ENCODE measurements around the gene DCC. TPM values are rescaled to one million over a fixed set of nuclear protein-coding genes. Genes with fewer than 3 reads are reported as not detected.

DCC gene
- total and polyA plus RNA-seq, 2 donors (not counting 1 experiment from before 2014, with no cell fraction given) = 0.14 TPM; not detected in 1

DNA sequence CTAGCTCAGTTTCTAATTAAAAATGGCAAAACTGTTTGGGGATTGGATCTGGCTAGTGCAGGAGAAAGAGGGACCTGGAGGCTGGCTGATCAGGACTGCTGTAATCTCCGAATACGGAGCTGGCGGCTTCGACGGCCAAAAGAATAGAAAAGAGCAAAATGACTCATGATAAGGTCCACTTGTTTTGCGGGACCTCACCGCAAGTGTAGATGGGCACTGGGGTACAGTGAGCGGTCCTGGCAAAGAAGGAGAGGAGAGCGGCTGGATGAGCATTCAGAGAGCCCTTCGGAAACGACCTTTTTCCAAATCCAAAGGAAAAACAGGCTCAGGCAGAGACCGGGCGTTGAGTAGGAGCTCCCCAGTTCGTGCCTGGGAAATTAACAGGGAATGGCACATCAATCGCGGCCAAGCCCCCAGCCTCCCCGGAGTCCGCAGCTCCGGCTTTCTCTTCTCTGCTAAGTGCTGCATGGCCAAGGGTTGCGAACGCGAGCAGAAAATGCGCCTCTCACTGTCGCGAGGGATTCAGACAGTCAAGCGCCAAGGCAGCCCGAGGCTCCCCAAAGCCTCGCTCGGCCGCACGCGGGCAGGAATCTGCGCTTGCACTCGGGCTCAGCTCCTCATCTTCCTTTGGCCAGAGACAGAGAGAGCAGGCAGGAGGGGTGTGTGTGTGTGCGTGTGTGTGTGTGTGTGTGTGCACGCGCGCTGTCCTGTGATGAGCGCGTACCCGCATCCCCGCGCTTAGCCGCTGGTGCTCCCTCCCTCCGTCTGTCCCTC lies 1.8 kb downstream of the DCC start:
- TF ChIP-seq, protein P1, sequence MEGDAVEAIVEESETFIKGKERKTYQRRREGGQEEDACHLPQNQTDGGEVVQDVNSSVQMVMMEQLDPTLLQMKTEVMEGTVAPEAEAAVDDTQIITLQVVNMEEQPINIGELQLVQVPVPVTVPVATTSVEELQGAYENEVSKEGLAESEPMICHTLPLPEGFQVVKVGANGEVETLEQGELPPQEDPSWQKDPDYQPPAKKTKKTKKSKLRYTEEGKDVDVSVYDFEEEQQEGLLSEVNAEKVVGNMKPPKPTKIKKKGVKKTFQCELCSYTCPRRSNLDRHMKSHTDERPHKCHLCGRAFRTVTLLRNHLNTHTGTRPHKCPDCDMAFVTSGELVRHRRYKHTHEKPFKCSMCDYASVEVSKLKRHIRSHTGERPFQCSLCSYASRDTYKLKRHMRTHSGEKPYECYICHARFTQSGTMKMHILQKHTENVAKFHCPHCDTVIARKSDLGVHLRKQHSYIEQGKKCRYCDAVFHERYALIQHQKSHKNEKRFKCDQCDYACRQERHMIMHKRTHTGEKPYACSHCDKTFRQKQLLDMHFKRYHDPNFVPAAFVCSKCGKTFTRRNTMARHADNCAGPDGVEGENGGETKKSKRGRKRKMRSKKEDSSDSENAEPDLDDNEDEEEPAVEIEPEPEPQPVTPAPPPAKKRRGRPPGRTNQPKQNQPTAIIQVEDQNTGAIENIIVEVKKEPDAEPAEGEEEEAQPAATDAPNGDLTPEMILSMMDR (conservative IDR thresholded peaks at IDR 0.05 in 1 of 2, IDR thresholded peaks at IDR 0.05 in 1 of 2; ENCODE audit: low read depth in 1 of 2, low read length in 2 of 2) = no peak
- peak; percentile 40 for TF ChIP-seq EZH2 (IDR thresholded peaks at IDR 0.05; ENCODE audit: low read length, missing control alignments)
- H3K27ac ChIP-seq (ENCODE audit: insufficient read depth, low read length) = no peak overlapping the region
- H3K9me3 ChIP-seq (ENCODE audit: control insufficient read depth, insufficient read depth, low read depth, low read length) = no peaks in the 10 kb centered on the region
- peaks cover 11% of the 10 kb centered on the region for H3K27me3 ChIP-seq (ENCODE audit: control insufficient read depth, insufficient read depth, low read length)
- H3K79me2 ChIP-seq (ENCODE audit: control insufficient read depth, insufficient read depth, low read length) = no peaks in the 10 kb centered on the region
- DNase-seq (ENCODE audit: low read depth in 2 of 2) = peak; percentile 14 to 29
- H3K4me2 ChIP-seq (ENCODE audit: extremely low read depth, insufficient read depth, low read length) = peak overlapping the region; percentile 51
- H3K4me3 ChIP-seq (replicated peaks in 1 of 4; ENCODE audit: control extremely low read depth in 1 of 4, insufficient read depth in 1 of 4, low read depth in 3 of 4, low read length in 4 of 4) = peak overlapping the region; percentile 31 to 61 (median 38)
- no peaks in the 10 kb centered on the region for H3K4me1 ChIP-seq (ENCODE audit: control insufficient read depth, extremely low read depth, insufficient read depth, low read length)
- peak overlapping the region; percentile 41 for H2AFZ ChIP-seq (ENCODE audit: low read length)
- H3K9ac ChIP-seq (ENCODE audit: insufficient read depth, low read length) = no peak overlapping the region
- H4K20me1 ChIP-seq (ENCODE audit: control insufficient read depth, extremely low read depth, insufficient read depth, low read length) = no peaks in the 10 kb centered on the region
- H3K36me3 ChIP-seq (ENCODE audit: control insufficient read depth, insufficient read depth, low read length) = no peaks in the 10 kb centered on the region

- H4K20me1 ChIP-seq (ENCODE audit: control insufficient read depth, extremely low read depth, insufficient read depth, low read length) = no peaks in the 10 kb centered on the region
- no peak overlapping the region for H3K27ac ChIP-seq (ENCODE audit: insufficient read depth, low read length)
- H2AFZ ChIP-seq (ENCODE audit: low read length) = no peak overlapping the region
- TF ChIP-seq, protein P1 (conservative IDR thresholded peaks at IDR 0.05 in 1 of 2, IDR thresholded peaks at IDR 0.05 in 1 of 2; ENCODE audit: low read depth in 1 of 2, low read length in 2 of 2) = no peak
- no peak for TF ChIP-seq EZH2 (IDR thresholded peaks at IDR 0.05; ENCODE audit: low read length, missing control alignments)
- H3K9me3 ChIP-seq (ENCODE audit: control insufficient read depth, insufficient read depth, low read depth, low read length) = no peaks in the 10 kb centered on the region
- H3K9ac ChIP-seq (ENCODE audit: insufficient read depth, low read length) = no peak overlapping the region
- H3K4me2 ChIP-seq (ENCODE audit: extremely low read depth, insufficient read depth, low read length) = no peak overlapping the region
- H3K27me3 ChIP-seq (ENCODE audit: control insufficient read depth, insufficient read depth, low read length) = peaks cover 11% of the 10 kb centered on the region
- no peaks in the 10 kb centered on the region for H3K4me1 ChIP-seq (ENCODE audit: control insufficient read depth, extremely low read depth, insufficient read depth, low read length)
- H3K36me3 ChIP-seq (ENCODE audit: control insufficient read depth, insufficient read depth, low read length) = no peaks in the 10 kb centered on the region
- H3K79me2 ChIP-seq (ENCODE audit: control insufficient read depth, insufficient read depth, low read length) = no peaks in the 10 kb centered on the region
- DNase-seq (ENCODE audit: low read depth in 2 of 2) = no peak
- H3K4me3 ChIP-seq (replicated peaks in 1 of 4; ENCODE audit: control extremely low read depth in 1 of 4, insufficient read depth in 1 of 4, low read depth in 3 of 4, low read length in 4 of 4) = no peak overlapping the region
Observed at GRCh38 chr18:52342456-52342855, 2.5 kb downstream of the DCC start.

GRCh38 chr18:52343138-52343537 lies 3.1 kb downstream of the DCC start:
- peak; percentile 2 to 28 for DNase-seq (ENCODE audit: low read depth in 2 of 2)

More at GRCh38 chr18:52343138-52343537, 3.1 kb downstream of the DCC start:
- no peaks in the 10 kb centered on the region for H4K20me1 ChIP-seq (ENCODE audit: control insufficient read depth, extremely low read depth, insufficient read depth, low read length)
- H3K27me3 ChIP-seq (ENCODE audit: control insufficient read depth, insufficient read depth, low read length) = peaks cover 11% of the 10 kb centered on the region
- H3K9me3 ChIP-seq (ENCODE audit: control insufficient read depth, insufficient read depth, low read depth, low read length) = no peaks in the 10 kb centered on the region
- H3K79me2 ChIP-seq (ENCODE audit: control insufficient read depth, insufficient read depth, low read length) = no peaks in the 10 kb centered on the region
- no peak for TF ChIP-seq EZH2 (IDR thresholded peaks at IDR 0.05; ENCODE audit: low read length, missing control alignments)
- TF ChIP-seq, protein P1 (conservative IDR thresholded peaks at IDR 0.05 in 1 of 2, IDR thresholded peaks at IDR 0.05 in 1 of 2; ENCODE audit: low read depth in 1 of 2, low read length in 2 of 2) = peak in 1 of 2 donors; percentile 31
- no peak overlapping the region for H2AFZ ChIP-seq (ENCODE audit: low read length)
- H3K4me1 ChIP-seq (ENCODE audit: control insufficient read depth, extremely low read depth, insufficient read depth, low read length) = no peaks in the 10 kb centered on the region
- no peak overlapping the region for H3K9ac ChIP-seq (ENCODE audit: insufficient read depth, low read length)
- no peak overlapping the region for H3K4me3 ChIP-seq (replicated peaks in 1 of 4; ENCODE audit: control extremely low read depth in 1 of 4, insufficient read depth in 1 of 4, low read depth in 3 of 4, low read length in 4 of 4)
- H3K36me3 ChIP-seq (ENCODE audit: control insufficient read depth, insufficient read depth, low read length) = no peaks in the 10 kb centered on the region
- no peak overlapping the region for H3K27ac ChIP-seq (ENCODE audit: insufficient read depth, low read length)
- H3K4me2 ChIP-seq (ENCODE audit: extremely low read depth, insufficient read depth, low read length) = no peak overlapping the region

Measured in fibroblast of lung (primary cell).